NCI-H128 (cell line): ENCODE data around the gene MEA1.
"Not testable (repeated sequence)": the region's sequence is repeated elsewhere in the genome, so short reads cannot be mapped to it uniquely, and the experiment has no call there.

Source experiments
- DNase-seq: peaks from one replicate; lab custom pipeline; 2025; ENCODE audit not compliant: unreplicated experiment; lab: John Stamatoyannopoulos, UW

Gene MEA1

DNA sequence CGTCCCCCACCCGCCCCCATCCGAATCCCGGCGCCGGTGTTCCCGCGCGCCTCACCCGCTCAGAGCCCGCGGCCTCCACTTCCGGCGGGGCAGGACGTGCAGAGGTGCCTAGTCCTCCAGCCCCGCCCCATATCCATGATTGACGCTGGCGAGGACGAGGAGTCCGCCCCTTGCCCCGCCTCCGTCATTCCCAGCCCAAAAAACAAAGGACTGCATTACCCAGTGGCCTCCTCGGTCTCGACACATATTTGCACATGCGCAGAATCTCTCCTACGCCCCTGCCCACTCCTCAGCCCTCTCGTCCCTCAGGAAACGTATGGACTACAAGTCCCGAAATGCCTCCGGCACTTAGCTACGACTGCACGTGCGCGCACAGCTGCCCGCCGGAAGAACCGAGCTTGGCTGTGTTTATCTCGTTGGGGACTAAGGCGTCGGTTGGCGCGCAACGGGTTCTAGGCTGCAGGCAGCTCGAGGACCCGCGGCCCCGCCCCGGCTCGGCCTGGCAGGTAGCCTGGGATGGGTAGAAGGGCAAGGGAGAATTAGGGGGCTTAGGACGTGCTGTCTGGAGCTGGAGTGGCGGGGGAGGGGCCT lies at the start of gene MEA1, which contains the start of gene KLHDC3:
Gene MEA1, minus strand, starts transcription at position 104 of the 591 bp plus-strand sequence. CDS start 133 bp downstream, outside the sequence.
Gene KLHDC3, plus strand, starts transcription at position 407 of the 591 bp plus-strand sequence. CDS start 2,944 bp downstream, outside the sequence.
- peak; percentile 98 for DNase-seq

DNA sequence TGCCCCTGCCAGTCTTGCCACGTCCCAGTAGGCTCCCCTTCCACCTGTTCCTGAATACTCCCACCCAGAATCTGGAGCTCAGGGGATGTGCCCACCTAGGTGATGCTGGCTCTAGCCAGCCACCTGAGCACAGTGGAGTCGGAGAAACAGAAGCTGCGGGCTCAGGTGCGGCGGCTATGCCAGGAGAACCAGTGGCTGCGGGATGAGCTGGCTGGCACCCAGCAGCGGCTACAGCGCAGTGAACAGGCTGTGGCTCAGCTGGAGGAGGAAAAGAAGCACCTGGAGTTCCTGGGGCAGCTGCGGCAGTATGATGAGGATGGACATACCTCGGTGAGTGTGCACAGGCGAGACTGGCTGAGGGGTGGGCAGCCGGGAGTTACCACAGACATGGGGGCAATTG lies 49.1 kb upstream of the MEA1 start:
- DNase-seq: no peak

DNA sequence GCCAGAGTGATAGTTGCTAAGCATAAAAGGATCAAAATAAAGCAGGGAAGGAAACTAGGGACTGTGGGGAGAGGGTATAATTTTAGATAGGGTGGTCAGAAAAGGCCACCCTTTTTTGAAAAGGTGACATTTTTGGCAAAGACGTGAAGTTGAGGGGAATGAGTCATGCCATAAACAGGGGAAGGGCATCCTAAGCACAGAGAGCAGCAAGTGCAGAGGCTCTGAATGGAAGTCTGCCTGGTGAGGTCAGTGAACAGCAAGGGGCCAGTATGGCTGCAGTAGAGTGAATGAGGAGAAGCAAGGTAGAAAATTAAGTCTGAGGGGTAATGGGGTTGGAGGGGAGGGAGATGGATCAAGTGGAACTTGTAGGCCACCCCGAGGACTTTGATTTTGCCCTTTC lies 48.1 kb upstream of the MEA1 start:
- DNase-seq: no peak

DNA sequence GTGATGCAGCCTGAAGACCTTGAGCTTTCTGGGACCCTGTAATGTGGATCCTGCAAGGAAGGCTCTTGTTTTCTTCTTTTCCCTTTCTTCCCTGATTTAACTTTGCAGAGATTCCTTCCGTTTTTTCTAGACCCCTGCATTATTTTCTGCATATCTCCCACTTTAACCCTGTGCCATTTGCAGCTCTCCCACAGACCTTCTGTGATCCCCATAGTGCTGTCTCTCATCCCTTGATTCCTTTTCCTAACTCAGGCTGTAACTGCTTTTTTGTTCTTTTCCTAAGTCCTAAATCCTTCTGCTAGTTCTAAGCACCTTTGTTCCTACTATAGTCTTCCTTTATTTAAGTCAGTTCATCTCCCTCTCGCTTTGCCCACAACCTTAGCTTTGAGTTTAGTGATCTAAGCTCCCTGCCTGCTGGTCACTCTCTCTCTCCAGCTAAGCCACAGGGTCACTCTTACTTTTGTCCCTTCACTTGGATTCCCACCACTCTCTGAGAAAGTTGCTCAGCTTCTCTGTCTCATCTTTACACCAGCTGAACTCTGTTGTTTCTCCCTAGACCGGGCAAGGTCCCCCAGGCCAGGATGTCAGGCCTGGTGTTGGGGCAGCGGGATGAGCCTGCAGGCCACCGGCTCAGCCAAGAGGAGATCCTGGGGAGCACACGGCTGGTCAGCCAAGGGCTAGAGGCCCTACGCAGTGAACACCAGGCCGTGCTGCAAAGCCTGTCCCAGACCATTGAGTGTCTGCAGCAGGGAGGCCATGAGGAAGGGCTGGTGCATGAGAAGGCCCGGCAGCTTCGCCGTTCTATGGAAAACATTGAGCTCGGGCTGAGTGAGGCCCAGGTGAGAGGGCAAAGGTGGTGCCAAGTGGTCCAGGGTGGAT lies 47.2 kb upstream of the MEA1 start:
- no peak for DNase-seq

DNA sequence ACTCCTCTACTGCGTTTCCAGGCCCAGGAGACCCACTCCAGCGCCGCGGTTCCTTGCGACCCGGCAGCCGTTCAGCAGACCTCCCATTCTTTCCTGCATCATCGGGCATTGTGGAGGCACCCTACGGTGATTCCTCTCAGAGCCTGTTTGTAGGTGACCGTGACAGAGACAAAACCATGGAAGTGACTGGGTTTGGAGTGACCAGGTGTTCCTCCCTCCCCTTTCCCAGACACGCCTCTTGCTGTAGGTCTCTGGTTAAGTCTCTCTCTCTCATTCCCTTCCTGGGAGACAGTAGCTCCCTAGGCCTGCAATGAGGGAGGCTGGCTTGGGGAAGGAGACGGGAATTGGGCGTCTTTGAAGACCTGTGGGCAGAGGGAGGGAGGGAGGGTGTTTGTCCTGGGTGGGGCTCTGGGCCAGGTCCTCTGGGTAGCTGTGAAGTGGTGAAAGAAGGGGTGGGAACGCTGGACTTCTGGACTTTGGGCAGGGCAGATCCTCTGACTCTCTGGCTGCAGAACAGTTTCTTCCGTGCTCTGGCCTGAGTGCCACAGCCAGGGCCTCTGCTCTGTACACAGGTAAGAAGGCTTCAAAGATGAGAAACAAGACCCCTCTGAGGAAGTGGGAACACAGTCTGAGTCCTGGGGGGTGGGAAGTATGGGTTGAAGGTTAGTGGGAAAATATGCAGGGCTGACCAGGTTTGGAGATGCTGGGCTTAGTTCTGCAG lies 46.4 kb upstream of the MEA1 start:
- DNase-seq: no peak

DNA sequence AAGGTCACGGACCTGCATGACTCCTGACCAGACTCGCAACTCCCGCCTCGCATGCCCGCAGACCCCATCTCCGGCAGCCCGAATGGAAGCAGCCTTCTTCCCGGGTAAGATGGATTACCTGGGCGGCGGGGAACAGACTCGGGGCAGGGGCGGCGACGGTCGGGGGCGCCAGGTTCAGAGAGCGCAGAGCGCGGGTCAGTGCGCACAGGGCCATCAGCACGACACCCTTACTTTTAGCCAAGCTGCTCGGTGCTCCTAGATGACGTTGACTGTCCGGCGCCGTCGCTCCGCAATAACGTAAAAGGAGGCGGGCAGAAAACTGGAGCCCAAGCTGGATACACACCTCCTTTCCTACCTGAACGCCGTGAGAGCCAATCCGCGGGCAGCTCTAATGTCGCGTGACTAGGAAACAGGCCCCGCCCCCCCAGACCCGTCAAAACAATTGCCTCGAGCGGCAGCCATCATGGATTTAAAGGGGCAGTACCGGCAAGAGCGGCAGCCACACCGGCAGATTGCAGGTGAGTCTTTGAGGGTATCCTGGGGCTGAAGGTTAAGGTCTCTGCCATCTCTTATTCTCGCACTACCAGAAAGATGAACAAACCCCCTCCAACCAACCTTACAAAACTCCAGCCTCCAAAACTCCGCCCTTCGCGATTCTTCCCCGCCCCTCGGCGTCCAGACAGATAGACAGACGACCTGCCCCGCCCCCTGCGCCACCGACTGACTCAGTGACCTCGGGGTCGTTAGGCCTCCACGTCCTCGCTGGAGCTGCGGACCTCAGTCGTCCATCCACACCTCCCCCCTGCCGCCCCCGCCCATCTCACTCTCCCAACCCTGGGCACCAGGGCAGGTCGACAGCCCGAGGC lies 45.7 kb upstream of the MEA1 start, which contains the start of the genes KLC4 and MRPL2:
Gene KLC4, plus strand, starts transcription at position 464 of the 866 bp plus-strand sequence. CDS start 1,705 bp downstream, outside the sequence.
Gene MRPL2, minus strand, starts transcription at position 267 of the 866 bp plus-strand sequence. Its CDS starts 53 bp downstream, at position 214.
- DNase-seq: peak; percentile 97

DNA sequence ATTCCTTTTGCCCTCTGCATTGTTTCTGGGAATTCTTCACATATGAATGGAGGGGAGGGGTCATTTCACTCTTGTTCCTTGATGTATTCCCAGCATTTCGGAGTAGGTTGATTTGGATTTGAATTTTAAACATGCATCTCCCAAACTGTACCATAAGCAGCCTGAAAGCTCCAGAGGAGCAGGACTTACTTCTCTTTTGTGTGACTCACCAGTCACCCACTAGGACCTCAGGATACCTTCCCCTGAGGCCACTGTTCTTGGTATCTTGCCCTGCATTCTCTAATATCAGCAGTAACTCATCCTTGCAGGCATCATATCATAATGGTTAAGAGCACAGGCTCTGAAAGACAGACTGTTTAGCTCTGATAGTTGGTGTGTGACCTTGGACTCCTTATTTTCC lies 44.8 kb upstream of the MEA1 start:
- no peak for DNase-seq

DNA sequence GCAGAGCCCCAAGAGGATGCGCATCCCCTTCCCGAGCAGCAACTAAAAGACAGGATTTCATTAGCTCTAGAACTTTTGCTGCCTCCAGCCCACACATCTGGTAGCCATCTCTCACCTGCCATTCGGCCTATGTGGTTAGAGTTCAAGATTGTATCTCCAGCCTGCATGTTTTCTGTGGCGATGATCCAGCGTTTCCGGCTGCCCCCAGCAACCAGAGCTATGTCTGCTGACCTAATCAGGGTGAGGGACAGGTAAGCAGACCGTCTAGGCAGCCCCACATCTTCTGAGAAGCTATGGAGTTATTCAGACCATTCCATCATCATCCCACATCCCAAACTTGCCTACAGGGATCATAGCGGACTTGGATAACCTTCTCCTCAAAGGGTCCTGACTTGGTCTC lies 42.2 kb upstream of the MEA1 start:
- no peak for DNase-seq

DNA sequence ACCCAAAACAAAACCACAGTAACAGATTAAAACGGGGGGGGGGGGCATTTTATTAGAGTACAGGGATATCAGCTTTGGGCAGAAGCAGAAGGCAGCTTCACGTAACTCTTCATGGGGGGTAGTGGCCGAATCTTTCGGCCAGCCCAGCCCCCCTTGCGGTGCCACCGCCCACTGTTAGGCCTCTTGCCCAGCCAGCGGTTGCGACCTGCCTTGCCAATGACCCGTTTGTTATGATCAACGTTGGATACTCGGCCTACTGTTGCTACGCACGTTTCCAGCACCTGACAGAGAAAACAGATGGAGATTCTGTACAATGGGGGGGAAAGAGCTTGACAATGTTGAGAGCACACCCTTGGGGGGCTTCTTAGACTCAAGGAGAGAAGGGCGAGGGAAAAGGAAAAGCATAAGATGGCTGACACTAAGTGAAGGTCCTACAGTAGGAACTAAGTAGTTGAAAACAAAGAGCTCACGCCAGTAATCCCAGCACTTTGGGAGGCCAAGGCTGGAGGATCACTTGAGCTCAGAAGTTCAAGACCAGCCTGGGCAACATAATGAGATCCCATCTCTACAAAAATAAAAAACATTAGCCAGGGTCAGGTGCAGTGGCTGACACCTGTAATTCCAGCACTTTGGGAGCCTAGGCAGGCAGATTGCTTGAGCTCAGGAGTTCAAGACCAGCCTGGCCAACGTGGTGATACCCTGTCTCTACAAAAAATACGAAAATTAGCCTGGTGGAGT lies 40.6 kb upstream of the MEA1 start:
- no peak for DNase-seq

DNA sequence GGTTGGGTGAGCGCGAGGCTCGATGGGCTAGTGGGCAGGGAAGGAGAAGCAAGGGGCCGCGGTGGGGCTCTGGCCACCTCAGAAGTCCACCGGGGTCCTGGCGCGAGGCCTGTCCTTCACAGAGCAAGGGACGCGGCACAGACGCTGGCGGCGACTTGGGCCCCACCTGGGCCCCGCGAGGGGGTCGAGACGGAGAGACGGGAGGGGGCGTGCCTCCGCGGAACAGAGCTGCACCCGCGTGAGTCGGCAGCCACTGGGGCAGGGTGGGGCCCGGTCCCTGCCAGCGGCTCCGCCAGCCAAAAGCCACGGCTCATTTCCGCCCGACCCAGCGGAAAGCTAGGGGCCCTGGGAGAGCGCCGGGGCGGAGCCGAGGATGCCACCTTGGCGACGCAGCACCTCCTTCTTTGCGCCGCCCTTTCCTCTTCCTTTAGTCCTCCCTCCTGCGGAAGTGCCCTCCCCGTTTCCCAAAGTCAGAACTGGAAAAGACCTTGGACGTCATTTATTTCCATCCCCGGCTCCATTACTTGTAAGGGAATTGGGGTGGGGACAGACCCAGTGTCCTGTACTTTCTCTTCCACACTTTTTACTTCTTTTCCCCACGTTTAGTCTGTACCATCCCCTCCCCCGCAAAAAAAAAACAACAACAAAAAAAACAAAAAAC lies 39.9 kb upstream of the MEA1 start, which contains the start of gene CUL7:
Gene CUL7, minus strand, starts transcription at position 307 of the 661 bp plus-strand sequence. CDS start 1,063 bp downstream, outside the sequence.
- peak; percentile 92 for DNase-seq

DNA sequence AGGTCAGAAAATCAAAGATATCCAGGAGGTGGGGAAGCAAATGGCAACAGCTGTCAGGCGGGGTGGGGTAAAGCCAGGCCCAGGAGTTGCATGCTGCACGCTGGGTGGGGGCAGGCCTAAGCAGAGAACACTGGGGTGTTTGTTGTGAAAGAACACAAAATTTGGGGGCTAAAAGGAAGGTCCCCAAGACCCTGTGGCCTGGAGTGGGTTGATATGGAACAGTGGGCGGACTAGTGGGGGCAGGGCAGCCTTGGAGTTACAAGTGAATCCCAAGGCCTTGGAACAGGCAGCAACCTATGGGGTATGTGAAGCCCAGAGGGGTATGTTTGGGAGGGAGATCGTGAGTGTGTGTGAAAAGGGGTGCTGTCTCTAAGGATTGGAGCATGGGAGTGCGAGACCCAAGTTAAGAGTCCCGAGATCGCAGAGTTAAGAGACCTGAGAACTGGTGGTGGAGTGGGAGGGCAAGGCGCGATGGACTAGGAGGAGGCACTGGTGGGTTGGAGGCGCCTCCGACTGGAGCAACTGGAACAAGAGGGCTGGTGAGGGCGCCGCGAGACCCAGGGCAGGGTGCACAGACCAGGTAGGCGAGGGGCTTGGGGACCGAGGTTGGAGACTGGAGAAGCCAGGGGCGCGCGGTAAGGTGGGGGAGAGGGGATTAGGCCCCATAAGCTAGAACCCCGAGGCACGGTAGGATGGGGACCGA lies 39.2 kb upstream of the MEA1 start:
- no peak for DNase-seq

DNA sequence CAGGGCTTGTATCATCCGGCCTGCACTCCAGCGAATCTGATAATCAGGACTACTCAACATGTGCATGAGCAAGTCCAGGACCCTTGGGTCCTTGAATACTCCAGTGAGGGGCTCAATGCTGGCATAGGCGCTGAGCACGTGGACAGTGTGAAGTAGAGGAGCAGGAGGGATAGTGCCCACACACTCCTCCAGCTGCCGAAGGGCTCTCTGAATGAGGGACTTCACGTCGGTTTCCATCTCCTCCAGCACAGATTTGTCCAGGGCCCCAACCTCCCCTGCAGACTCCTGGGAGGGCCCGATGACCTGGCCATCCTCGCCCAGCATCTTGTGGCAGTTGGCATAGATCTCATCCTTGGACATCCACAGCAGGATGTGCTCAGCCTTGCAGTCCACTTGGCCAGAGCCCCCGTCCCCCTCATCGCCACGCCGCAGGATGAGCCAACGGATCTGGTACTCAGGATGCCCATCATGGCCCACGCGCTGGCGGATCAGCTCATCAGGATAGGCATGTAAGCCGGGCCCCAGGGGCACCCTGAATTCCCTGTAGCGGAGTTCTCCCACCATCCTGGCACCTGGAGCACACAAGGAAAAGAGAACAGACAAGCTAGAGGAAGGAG lies 38.6 kb upstream of the MEA1 start:
- DNase-seq: no peak

DNA sequence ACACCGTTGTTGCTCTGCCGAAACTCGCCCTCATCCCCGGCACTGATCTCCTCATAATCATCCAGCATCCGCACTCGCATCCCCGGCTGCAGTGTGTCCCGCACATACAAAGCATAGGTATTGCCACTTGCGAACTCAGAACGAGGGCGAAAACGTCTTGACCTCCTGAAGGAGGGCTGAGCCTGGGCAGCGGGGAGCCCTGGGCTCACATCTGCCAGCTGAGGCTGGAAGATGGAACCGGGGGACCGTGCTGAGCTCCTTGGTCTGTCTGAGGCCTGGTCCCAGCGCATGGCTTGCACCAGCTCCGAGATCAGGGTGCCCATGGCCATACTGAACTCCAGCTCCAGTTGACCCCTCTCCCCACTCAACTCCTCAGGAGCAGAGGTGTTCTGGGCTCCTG lies 37.2 kb upstream of the MEA1 start:
- DNase-seq: no peak

DNA sequence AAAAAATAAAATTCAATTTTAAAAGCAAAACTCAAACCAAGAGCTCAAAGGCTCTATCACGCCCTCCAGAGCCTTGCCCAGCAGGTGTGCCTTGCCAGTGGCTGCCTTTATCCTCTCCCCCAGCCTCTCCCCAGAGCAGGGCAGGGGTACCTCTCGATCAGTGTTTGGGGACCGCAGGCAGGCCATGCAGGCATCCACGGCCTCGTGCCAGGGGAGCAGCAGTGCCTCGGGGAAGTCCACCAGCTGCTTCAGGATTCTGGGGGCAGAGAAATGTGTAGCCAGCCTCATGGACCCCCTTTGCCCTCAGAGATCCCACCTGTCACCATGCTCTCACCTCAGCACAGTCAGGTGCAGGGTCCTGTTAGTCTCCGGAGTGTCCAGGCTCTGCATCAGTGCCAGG lies 34.3 kb upstream of the MEA1 start:
- DNase-seq: no peak

DNA sequence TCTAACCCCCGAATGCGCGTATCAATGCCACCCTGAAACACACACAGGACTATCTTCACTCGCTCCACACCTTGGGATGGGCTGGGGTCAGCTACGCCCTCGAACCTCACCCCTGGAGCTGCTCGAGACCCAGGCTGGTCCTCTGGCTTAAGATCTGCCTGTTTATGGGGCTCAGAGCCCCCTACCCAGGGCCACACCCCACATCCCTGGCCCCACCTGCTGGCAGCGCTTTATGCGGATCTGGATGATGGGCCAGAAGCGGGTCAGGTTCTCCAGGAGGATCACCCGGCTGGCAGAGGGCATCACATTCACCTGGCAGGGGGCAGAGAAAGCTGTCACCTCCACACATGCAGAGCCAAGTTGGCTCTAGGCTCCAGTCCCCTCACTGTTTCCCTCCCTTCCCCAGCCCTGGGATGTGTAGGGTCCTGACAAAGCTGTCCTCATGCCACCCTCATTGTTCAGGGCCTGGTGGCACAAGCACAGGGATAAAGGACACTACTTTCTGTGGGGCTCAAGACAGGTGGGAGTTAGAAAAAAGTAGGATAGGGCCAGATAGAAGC lies 31.7 kb upstream of the MEA1 start:
- no peak for DNase-seq

DNA sequence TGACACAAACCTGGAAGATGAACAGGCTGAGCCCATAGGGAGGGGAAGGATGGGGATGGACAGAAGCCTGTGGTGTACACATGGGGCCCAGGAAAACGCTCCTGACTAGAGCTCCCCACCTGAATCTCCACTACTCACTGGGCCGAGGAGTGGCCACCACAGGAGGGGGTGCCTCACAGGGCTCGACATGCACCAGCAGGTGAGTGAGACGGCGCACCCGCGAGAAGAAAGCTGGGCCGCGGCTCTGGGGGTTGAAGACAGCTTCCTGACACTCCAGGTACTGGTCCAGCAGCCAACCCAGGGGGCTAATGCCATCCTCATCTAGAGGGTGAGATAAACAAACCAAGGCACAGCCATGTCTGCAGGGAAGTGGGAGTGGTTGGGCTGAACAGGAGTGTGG lies 29.6 kb upstream of the MEA1 start:
- no peak for DNase-seq

DNA sequence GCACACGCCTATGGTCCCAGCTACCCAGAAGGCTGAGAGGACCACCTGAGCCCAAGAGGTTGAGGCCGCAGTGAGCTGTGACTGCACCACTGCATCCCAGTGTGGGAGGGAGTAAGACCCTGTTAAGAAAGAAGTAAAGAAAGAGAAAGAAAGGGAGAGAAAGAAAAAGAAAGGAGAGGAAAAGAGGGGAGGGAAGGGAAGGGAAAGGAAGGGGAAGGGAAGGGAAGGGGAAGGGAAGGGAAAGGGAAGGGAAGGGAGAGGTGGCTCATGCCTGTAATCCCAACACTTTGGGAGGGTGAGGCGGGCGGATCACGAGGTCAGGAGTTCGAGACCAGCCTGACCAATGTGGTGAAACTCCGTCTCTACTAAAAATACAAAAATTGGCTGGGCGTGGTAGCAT lies 27.7 kb upstream of the MEA1 start:
- DNase-seq: not testable (repeated sequence)
